ENCODE results near the gene CHIT1.
"Not testable (repeated sequence)": the region's sequence is repeated elsewhere in the genome, so short reads cannot be mapped to it uniquely, and the experiment has no call there.

The CHIT1 gene

GRCh38 chr1:203238535-203238934 is 9.1 kb upstream of the CHIT1 start:
- Histone ChIP-seq H2AK5ac (ENCODE audit: low read depth, low read length) (no peak overlapping the region), H3K4me1 (ENCODE audit: control insufficient read depth in 2 of 2, insufficient read depth in 1 of 2, low read depth in 1 of 2, low read length in 2 of 2) (no peaks in the 10 kb centered on the region), H3K23ac (ENCODE audit: low read depth, low read length, poor library complexity) (no peak overlapping the region), H3K9ac (ENCODE audit: low read depth, low read length, poor library complexity) (no peak overlapping the region), H4K8ac (ENCODE audit: low read depth, low read length) (no peak overlapping the region), H4K91ac (ENCODE audit: low read depth, low read length, poor library complexity) (no peak overlapping the region), H2BK12ac (ENCODE audit: low read length) (no peak overlapping the region), H3K27me3 (ENCODE audit: control insufficient read depth in 3 of 3, insufficient read depth in 3 of 3, low read depth in 1 of 3, low read length in 3 of 3) (peaks cover 0 to 4% (median 0%) of the 10 kb centered on the region in 3 experiments), H3K36me3 (replicated peaks in 1 of 2; ENCODE audit: control insufficient read depth in 2 of 2, insufficient read depth in 2 of 2, low read length in 2 of 2) (no peaks in the 10 kb centered on the region), H2BK120ac (ENCODE audit: low read depth, low read length) (no peak overlapping the region), H3K27ac (replicated peaks; ENCODE audit: low read length) (no peak overlapping the region), H2AFZ (ENCODE audit: low read length) (no peak overlapping the region), H2BK15ac (ENCODE audit: low read length) (no peak overlapping the region), H3K79me1 (ENCODE audit: low read depth, low read length) (no peaks in the 10 kb centered on the region), H2BK5ac (ENCODE audit: low read length) (no peak overlapping the region), H3K14ac (ENCODE audit: low read length) (no peak overlapping the region), H3K4me3 (ENCODE audit: low read length in 2 of 2) (no peak overlapping the region), H3K18ac (ENCODE audit: low read length) (no peak overlapping the region), H3K9me3 (replicated peaks in 1 of 2; ENCODE audit: control insufficient read depth in 2 of 2, insufficient read depth in 1 of 2, low read depth in 1 of 2, low read length in 2 of 2) (peaks cover 3% of the 10 kb centered on the region in 2 donors), H3K4me2 (ENCODE audit: insufficient read depth, low read length, poor library complexity, severe bottlenecking) (no peak overlapping the region), H3K4ac (ENCODE audit: low read length) (no peak overlapping the region)
- no peak for DNase-seq (ENCODE audit: low spot score)

- not testable (repeated sequence) for H2AK5ac ChIP-seq (ENCODE audit: low read depth, low read length); H3K27ac ChIP-seq (replicated peaks; ENCODE audit: low read length); H3K4me1 ChIP-seq (ENCODE audit: control insufficient read depth in 2 of 2, insufficient read depth in 1 of 2, low read depth in 1 of 2, low read length in 2 of 2); H2BK15ac ChIP-seq (ENCODE audit: low read length); H3K27me3 ChIP-seq (ENCODE audit: control insufficient read depth in 3 of 3, insufficient read depth in 3 of 3, low read depth in 1 of 3, low read length in 3 of 3); H3K4ac ChIP-seq (ENCODE audit: low read length); H3K79me1 ChIP-seq (ENCODE audit: low read depth, low read length); H2BK5ac ChIP-seq (ENCODE audit: low read length); H4K8ac ChIP-seq (ENCODE audit: low read depth, low read length); H4K91ac ChIP-seq (ENCODE audit: low read depth, low read length, poor library complexity); H3K9ac ChIP-seq (ENCODE audit: low read depth, low read length, poor library complexity); H3K18ac ChIP-seq (ENCODE audit: low read length); H3K23ac ChIP-seq (ENCODE audit: low read depth, low read length, poor library complexity); H2BK12ac ChIP-seq (ENCODE audit: low read length); H3K14ac ChIP-seq (ENCODE audit: low read length); DNase-seq (ENCODE audit: low spot score); H3K4me3 ChIP-seq (ENCODE audit: low read length in 2 of 2); H2AFZ ChIP-seq (ENCODE audit: low read length); H3K36me3 ChIP-seq (replicated peaks in 1 of 2; ENCODE audit: control insufficient read depth in 2 of 2, insufficient read depth in 2 of 2, low read length in 2 of 2); H3K4me2 ChIP-seq (ENCODE audit: insufficient read depth, low read length, poor library complexity, severe bottlenecking); H2BK120ac ChIP-seq (ENCODE audit: low read depth, low read length); H3K9me3 ChIP-seq (replicated peaks in 1 of 2; ENCODE audit: control insufficient read depth in 2 of 2, insufficient read depth in 1 of 2, low read depth in 1 of 2, low read length in 2 of 2)
- WGBS, 2 donors (ENCODE audit: extremely low coverage in 2 of 2, insufficient read length in 2 of 2, insufficient replicate concordance in 1 of 2), result no CpG with 5 or more reads among the region's 7 CpGs
Observed at GRCh38 chr1:203234901-203235300, 5.4 kb upstream of the CHIT1 start.

- DNase-seq (ENCODE audit: low spot score), result no peak
- Histone ChIP-seq H3K4me2 (ENCODE audit: insufficient read depth, low read length, poor library complexity, severe bottlenecking) (no peak overlapping the region), H3K23ac (ENCODE audit: low read depth, low read length, poor library complexity) (no peak overlapping the region), H4K8ac (ENCODE audit: low read depth, low read length) (no peak overlapping the region), H4K91ac (ENCODE audit: low read depth, low read length, poor library complexity) (no peak overlapping the region), H3K18ac (ENCODE audit: low read length) (no peak overlapping the region), H3K27ac (replicated peaks; ENCODE audit: low read length) (no peak overlapping the region), H2AFZ (ENCODE audit: low read length) (no peak overlapping the region), H2BK120ac (ENCODE audit: low read depth, low read length) (no peak overlapping the region), H3K14ac (ENCODE audit: low read length) (no peak overlapping the region), H2BK5ac (ENCODE audit: low read length) (no peak overlapping the region), H3K4ac (ENCODE audit: low read length) (no peak overlapping the region), H3K36me3 (replicated peaks in 1 of 2; ENCODE audit: control insufficient read depth in 2 of 2, insufficient read depth in 2 of 2, low read length in 2 of 2) (no peaks in the 10 kb centered on the region), H2BK12ac (ENCODE audit: low read length) (no peak overlapping the region), H2AK5ac (ENCODE audit: low read depth, low read length) (no peak overlapping the region), H2BK15ac (ENCODE audit: low read length) (no peak overlapping the region), H3K79me1 (ENCODE audit: low read depth, low read length) (no peaks in the 10 kb centered on the region), H3K4me1 (ENCODE audit: control insufficient read depth in 2 of 2, insufficient read depth in 1 of 2, low read depth in 1 of 2, low read length in 2 of 2) (no peaks in the 10 kb centered on the region), H3K9ac (ENCODE audit: low read depth, low read length, poor library complexity) (no peak overlapping the region), H3K4me3 (ENCODE audit: low read length in 2 of 2) (no peak overlapping the region), H3K9me3 (replicated peaks in 1 of 2; ENCODE audit: control insufficient read depth in 2 of 2, insufficient read depth in 1 of 2, low read depth in 1 of 2, low read length in 2 of 2) (no peaks in the 10 kb centered on the region), H3K27me3 (ENCODE audit: control insufficient read depth in 3 of 3, insufficient read depth in 3 of 3, low read depth in 1 of 3, low read length in 3 of 3) (peaks cover 0 to 50% (median 0%) of the 10 kb centered on the region in 3 experiments)
- WGBS, 2 donors (ENCODE audit: extremely low coverage in 2 of 2, insufficient read length in 2 of 2, insufficient replicate concordance in 1 of 2), result no CpG with 5 or more reads among the region's 4 CpGs
Observed at GRCh38 chr1:203228670-203229069, 803 bp downstream of the CHIT1 start.

GRCh38 chr1:203227371-203228083 is 1.9 kb downstream of the CHIT1 start:
- WGBS, 2 donors (ENCODE audit: extremely low coverage in 2 of 2, insufficient read length in 2 of 2, insufficient replicate concordance in 1 of 2), result no CpG with 5 or more reads among the region's 9 CpGs
- no peaks in the 10 kb centered on the region for H3K79me1 ChIP-seq (ENCODE audit: low read depth, low read length)
- H2AFZ ChIP-seq (ENCODE audit: low read length), result no peak overlapping the region

More at GRCh38 chr1:203227371-203228083, 1.9 kb downstream of the CHIT1 start:
- Histone ChIP-seq H2BK5ac (ENCODE audit: low read length) (no peak overlapping the region), H3K27me3 (ENCODE audit: control insufficient read depth in 3 of 3, insufficient read depth in 3 of 3, low read depth in 1 of 3, low read length in 3 of 3) (peaks cover 0 to 60% (median 0%) of the 10 kb centered on the region in 3 experiments), H3K4ac (ENCODE audit: low read length) (no peak overlapping the region), H3K14ac (ENCODE audit: low read length) (no peak overlapping the region), H4K8ac (ENCODE audit: low read depth, low read length) (no peak overlapping the region), H3K4me1 (ENCODE audit: control insufficient read depth in 2 of 2, insufficient read depth in 1 of 2, low read depth in 1 of 2, low read length in 2 of 2) (peaks cover 0 to 1% of the 10 kb centered on the region in 2 donors), H3K18ac (ENCODE audit: low read length) (no peak overlapping the region), H3K4me2 (ENCODE audit: insufficient read depth, low read length, poor library complexity, severe bottlenecking) (no peak overlapping the region), H2BK12ac (ENCODE audit: low read length) (no peak overlapping the region), H3K23ac (ENCODE audit: low read depth, low read length, poor library complexity) (no peak overlapping the region), H2BK15ac (ENCODE audit: low read length) (no peak overlapping the region), H3K9me3 (replicated peaks in 1 of 2; ENCODE audit: control insufficient read depth in 2 of 2, insufficient read depth in 1 of 2, low read depth in 1 of 2, low read length in 2 of 2) (no peaks in the 10 kb centered on the region), H4K91ac (ENCODE audit: low read depth, low read length, poor library complexity) (no peak overlapping the region), H2BK120ac (ENCODE audit: low read depth, low read length) (no peak overlapping the region), H3K27ac (replicated peaks; ENCODE audit: low read length) (no peak overlapping the region), H2AK5ac (ENCODE audit: low read depth, low read length) (no peak overlapping the region), H3K9ac (ENCODE audit: low read depth, low read length, poor library complexity) (no peak overlapping the region), H3K36me3 (replicated peaks in 1 of 2; ENCODE audit: control insufficient read depth in 2 of 2, insufficient read depth in 2 of 2, low read length in 2 of 2) (no peaks in the 10 kb centered on the region), H3K4me3 (ENCODE audit: low read length in 2 of 2) (no peak overlapping the region)
- DNase-seq (ENCODE audit: low spot score), result no peak

Data from neuronal stem cell (in vitro differentiated cells).